Stimulated activated CD8-positive, alpha-beta memory T cell treated with anti-CD3 and anti-CD28 coated beads, Interleukin-4, amount 100 ng/mL, for 48 hours (primary cell): Measurements from ENCODE around the gene NOX5.

ENCODE experiments used
- DNase-seq: peaks from one replicate; pipeline ENCODE4 v3.0.0-alpha.2; 2020

NOX5 gene

GRCh38 chr15:69026355-69026754 is 11.9 kb downstream of the NOX5 start:
- no peak for DNase-seq

DNA sequence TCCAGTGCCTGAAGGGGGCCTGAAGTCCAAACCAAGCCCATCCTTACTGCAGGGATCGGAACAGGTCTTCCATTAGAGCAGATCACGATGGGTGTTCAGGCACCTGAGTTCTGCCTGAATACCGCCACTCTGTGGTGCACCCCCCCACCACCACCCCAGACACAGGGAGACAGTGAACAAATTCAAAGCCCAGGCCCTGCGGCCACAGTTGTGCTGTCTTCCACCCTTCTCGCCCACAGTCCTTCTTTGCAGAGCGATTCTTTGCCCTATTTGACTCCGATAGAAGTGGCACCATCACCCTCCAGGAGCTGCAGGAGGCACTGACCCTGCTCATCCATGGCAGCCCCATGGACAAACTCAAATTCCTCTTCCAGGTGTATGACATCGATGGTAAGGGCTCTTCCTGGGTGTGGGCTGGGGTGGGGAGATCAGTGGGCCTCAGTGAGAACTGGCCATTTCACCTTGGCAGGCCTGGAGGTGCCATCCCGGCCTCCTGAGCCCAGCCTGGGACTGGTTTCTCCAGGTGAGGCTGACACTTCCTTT is 13.6 kb downstream of the NOX5 start:
- no peak for DNase-seq

DNA sequence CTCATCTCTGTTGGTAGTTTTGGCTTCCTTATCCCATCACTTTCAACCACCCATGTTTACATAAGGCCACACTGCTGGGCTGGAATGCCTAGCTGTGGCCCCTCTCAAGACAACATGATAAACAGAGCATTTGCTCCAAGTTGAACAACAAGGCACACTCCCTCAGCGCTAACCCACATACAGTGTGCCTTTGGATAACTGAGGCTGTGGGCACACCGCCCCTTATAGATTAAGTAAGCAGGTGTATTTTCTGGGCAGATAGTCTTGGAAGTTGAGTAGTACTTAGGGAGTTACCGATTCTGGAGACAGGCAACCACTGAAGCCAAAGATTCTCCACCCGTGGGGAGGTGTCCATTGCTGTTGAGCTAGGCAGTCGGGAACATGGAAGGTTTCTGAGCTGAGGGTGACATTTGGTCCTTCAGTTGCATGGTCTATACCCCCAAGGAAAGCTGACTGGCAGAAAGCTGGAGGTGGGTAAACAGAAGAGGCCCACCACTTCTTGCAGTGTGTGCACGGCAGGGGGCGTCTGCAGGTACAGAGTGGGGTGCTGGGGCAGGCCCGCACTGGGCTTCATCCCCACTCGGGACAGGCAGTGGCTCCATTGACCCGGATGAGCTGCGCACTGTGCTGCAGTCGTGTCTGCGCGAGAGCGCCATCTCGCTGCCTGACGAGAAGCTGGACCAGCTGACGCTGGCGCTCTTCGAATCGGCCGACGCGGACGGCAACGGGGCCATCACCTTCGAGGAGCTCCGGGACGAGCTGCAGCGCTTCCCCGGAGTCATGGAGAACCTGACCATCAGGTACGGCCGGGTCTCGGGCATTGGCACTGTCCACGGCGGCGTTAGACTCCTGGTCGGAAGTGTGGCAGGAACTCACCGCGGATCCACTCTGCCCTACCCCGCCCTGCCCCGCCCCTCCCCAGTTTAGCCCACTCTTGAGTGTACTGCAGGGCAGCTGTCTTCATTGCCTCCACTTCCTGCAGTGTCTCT is 16.8 kb downstream of the NOX5 start:
- DNase-seq = peak; percentile 63

DNA sequence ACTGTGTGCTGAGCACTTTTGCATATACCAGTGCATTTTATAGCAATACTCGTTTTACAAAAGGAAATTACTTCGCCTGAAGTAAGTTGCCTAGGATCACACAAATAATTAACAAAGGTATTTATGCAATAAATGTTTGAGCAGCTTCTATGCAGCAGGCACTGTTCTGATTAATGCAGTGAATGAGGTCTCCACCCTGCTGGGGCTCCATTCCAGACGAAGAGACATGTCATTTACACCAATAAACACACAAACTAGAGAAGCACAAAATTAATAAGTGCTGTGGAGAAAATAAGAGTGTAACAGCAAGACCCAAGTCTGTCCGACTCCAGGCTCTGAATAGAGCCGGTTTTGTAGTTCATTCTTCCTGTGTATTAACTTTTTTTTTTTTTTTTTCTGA is 17.5 kb downstream of the NOX5 start:
- DNase-seq = no peak

DNA sequence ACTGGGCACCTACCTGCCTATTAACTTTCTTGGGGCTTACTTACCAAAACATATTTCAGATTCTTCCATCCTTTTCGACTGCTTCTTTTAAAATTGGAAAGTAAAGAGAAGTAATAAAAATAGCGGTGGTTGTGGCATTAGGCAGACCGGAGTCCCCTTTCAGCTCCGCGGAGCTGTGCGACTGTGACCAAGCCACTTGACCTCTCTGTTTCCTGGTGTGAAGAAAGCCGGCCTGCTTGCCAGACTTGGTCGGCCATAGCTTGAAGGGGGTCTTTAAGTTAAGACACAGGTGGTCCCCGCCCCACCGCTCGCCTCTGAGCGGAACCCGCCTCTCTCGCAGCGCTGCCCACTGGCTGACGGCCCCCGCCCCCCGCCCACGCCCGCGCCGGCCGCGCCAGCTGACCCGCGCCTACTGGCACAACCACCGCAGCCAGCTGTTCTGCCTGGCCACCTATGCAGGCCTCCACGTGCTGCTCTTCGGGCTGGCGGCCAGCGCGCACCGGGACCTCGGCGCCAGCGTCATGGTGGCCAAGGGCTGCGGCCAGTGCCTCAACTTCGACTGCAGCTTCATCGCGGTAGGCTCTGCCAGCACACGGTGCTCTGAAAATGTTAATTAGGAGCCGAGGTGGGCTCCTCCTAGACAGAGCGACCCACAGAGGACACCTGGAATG is 18.3 kb downstream of the NOX5 start:
- DNase-seq = no peak

- DNase-seq = no peak
Observed at GRCh38 chr15:69034352-69034751, 19.9 kb downstream of the NOX5 start.

DNA sequence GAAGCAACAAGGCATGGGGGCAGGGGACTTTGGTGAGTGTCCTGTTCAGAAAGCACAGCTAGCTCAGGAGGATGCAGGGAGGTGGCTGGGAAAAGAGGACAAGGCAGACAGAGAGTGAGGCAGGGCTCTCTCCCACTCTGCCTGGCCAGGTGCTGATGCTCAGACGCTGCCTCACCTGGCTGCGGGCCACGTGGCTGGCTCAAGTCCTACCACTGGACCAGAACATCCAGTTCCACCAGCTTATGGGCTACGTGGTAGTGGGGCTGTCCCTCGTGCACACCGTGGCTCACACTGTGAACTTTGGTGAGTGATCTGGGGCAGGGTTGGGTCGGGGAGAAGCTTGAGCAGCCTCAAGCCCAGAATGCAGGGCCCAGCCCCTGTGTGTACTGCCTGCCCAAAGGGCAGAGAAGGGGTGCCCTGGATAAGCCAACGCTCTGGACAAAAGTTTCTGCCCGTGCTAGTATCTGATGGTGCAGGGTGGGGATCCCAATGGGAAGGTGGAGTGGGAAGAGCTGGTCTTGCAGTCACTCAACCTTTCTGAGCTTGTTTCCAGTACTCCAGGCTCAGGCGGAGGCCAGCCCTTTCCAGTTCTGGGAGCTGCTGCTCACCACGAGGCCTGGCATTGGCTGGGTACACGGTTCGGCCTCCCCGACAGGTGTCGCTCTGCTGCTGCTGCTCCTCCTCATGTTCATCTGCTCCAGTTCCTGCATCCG is 20.9 kb downstream of the NOX5 start:
- no peak for DNase-seq

DNA sequence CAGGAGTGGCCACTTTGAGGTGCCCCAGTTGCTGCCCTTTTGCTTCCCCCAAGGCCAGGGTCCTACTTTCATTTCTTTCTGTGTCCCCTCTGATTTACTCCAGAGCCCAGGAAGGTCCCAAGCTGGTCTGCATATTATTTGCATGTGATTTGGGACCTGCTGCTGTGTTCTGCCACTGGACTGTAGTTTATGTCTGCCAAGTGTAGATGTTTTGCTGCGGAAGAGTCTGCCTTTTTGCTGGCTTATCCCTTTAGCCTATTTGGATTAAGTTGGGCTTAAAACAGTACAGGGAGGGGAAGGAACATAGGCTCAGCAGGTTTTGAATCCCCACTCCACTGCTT is 21.4 kb downstream of the NOX5 start:
- DNase-seq = no peak

- no peak for DNase-seq
Observed at GRCh38 chr15:69036826-69037225, 22.3 kb downstream of the NOX5 start.

GRCh38 chr15:69037482-69037881 is 23.0 kb downstream of the NOX5 start:
- no peak for DNase-seq

- no peak for DNase-seq
Observed at GRCh38 chr15:69037977-69038376, 23.5 kb downstream of the NOX5 start.

DNA sequence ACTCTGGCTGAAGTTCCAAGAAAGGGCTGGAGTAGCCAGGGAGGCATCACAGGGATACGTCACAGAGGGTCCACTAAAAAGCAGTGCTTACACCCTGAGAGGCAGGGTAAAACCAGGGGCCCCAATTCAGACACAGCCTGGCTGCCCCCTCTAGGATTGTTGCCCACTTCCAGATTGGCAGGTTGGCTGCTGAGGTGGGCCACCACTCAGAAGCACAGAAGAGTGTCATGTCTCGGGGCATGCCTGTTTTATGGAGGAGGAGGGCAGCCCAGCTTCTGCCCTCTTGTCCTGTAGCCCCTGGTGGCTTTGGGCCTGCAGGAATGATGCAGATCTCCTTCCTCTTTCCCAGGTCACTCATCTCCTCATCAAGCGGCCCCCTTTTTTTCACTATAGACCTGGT is 24.0 kb downstream of the NOX5 start:
- no peak for DNase-seq

GRCh38 chr15:69039516-69040225 is 25.2 kb downstream of the NOX5 start:
- peak; percentile 9 for DNase-seq

GRCh38 chr15:69042531-69042930 is 28.0 kb downstream of the NOX5 start:
- DNase-seq = peak; percentile 5

- DNase-seq = no peak
Observed at GRCh38 chr15:69045802-69046201, 31.3 kb downstream of the NOX5 start.

DNA sequence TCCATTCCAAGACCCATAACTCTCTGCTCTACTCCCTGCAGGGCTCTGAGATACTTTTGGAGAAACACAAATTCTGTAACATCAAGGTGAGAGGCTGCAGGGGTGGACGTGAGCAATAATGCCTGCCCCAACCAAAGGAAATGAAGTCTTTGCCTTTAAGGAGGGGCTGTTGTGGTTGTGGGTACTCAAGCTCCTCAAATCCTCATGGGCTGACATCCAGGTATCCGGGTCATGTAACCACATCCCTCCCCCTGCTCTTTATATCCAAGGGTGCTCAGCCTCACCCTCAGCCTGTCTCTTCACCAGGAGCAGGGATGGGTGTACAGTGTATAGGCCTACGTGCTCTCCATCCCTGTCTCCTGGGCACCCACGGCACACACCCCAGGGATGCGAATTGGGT is 32.3 kb downstream of the NOX5 start:
- no peak for DNase-seq

- DNase-seq = no peak
Observed at GRCh38 chr15:69049976-69050375, 35.5 kb downstream of the NOX5 start.

DNA sequence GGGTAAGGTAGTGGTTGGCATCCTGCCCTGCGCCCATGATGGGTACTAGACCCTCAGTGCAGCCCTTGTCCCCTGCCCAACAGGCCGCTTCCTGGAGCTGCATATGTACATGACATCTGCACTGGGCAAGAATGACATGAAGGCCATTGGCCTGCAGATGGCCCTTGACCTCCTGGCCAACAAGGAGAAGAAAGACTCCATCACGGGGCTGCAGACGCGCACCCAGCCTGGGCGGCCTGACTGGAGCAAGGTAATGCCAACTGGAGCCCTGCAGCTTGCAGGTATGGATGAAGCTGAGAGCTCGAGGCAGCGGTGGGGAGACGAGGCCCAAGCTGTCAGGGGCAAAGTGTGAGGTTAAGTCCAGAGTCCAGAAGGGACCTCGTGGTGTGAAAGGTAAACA is 40.8 kb downstream of the NOX5 start:
- no peak for DNase-seq

GRCh38 chr15:69056365-69056764 is 41.9 kb downstream of the NOX5 start:
- no peak for DNase-seq

DNA sequence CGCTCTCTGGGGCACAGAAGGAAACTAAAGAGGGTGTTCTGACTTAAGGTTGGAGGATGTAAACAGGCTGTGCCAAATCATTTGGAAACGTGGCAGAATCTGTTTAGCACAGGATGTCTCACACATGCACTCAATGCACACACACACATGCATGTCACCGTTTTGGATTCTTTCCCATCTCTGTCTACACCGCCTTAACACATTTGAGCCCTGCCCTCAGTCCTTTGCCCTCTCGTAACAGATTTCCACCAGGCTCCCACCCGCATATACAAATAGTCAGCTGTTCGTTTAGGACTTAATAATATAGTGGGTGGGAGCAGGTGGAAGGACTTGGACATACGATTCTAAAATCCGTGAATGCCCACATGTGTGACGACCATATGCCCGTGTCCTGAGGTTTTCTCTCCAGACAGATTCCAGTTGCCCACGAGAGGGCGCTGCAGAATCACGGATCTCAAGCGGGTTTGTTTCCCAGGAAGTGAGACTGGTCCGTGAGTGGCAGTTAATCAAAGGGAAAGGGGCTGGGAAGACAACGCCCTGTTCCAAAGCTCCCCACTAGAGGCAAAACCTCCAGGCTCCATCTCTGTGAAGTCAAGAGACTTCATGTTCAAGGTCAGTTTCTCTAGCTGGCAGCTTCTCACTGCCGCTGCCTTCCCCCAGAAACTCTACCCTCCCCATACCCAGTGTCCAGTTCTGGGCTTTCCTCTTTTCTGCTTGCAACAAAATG is 44.5 kb downstream of the NOX5 start:
- DNase-seq = peak; percentile 82

GRCh38 chr15:69059557-69059943 is 45.1 kb downstream of the NOX5 start:
- DNase-seq = no peak

GRCh38 chr15:69060041-69060481 is 45.6 kb downstream of the NOX5 start:
- DNase-seq = no peak
